Measurements from ENCODE around the gene SRSF5. TPM values are rescaled to one million over a fixed set of nuclear protein-coding genes. Genes with fewer than 3 reads are reported as not detected.

The SRSF5 gene
- total and polyA plus RNA-seq, 2 donors (not counting 3 experiments of a cell fraction or from before 2014, with no cell fraction given), result 192 to 253 TPM

DNA sequence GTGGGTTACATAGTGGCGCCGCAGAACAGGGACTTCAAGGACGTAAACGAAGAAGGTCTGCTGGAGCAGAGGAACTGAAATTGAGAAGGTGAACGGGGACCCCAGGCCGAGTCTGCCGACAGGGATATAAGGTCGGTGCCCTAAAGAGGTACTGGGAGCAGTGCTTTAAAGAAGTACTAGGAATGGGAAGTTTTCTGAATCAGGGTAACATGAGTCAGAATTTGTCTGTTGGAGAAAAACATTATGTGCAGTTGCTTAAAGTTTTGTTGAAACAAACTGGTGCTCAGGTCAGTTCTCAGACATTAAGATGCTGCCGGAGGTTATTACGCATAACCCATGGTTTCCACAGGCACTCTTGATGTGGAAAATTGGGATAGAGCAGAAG is 44.9 kb downstream of the SRSF5 start:
- no peak overlapping the region for H2AFZ ChIP-seq (ENCODE audit: low read depth, low read length)
- no peak overlapping the region for H3K27ac ChIP-seq (ENCODE audit: insufficient read depth, low read depth, low read length)
- no TSS peak for BruUV-seq (replicated peaks)
- peaks cover 0 to 12% of the 10 kb centered on the region in 2 experiments for H3K27me3 ChIP-seq (ENCODE audit: control insufficient read depth in 2 of 2, insufficient read depth in 2 of 2, low read length in 2 of 2)
- no peaks in the 10 kb centered on the region for H4K20me1 ChIP-seq (replicated peaks; ENCODE audit: control insufficient read depth, extremely low read depth, insufficient read depth, low read length)
- intact Hi-C loops (cut with micrococcal nuclease) (no loop called here), dilution Hi-C loops (cut with MboI; ENCODE audit: extremely low pct_ligation_motif_present, low sequenced_read_pairs) (no loop called here)
- H3K4me3 ChIP-seq (replicated peaks in 1 of 3; ENCODE audit: insufficient read depth in 1 of 3, low read depth in 1 of 3, low read length in 3 of 3), result no peak overlapping the region
- DNase-seq (ENCODE audit: low read depth, low spot score) (no peak), FAIRE-seq (no peak)
- no peaks in the 10 kb centered on the region for H3K9me1 ChIP-seq (replicated peaks; ENCODE audit: control insufficient read depth, extremely low read depth, insufficient read depth, low read length)
- no peak overlapping the region for H3K9ac ChIP-seq (replicated peaks; ENCODE audit: extremely low read depth, insufficient read depth, low read length)
- ChIA-PET CTCF (interaction anchor here (2.0 kb wide), 1 partner anchor 217 kb away, joined by 18 read pairs; no protein-coding TSS in a partner anchor), POLR2A (no interaction called here)
- H3K9me3 ChIP-seq (replicated peaks; ENCODE audit: control insufficient read depth, insufficient read depth, low read length), result no peaks in the 10 kb centered on the region
- no peaks in the 10 kb centered on the region for H3K36me3 ChIP-seq (ENCODE audit: control insufficient read depth in 2 of 2, extremely low read depth in 1 of 2, insufficient read depth in 2 of 2, low read length in 2 of 2)
- H3K4me2 ChIP-seq (ENCODE audit: insufficient read depth, low read length), result no peak overlapping the region
- TF ChIP-seq GATA2 (IDR thresholded peaks at IDR 0.05; ENCODE audit: insufficient read depth, insufficient read length, low read depth, low read length), result no peak
- TF ChIP-seq EZH2 (IDR thresholded peaks at IDR 0.05; ENCODE audit: borderline replicate concordance, low read depth, low read length, severe bottlenecking), result no peak
- no peak for TF ChIP-seq FOS (IDR thresholded peaks at IDR 0.05; ENCODE audit: borderline replicate concordance, insufficient read depth, low read length)
- TF ChIP-seq, protein P1, sequence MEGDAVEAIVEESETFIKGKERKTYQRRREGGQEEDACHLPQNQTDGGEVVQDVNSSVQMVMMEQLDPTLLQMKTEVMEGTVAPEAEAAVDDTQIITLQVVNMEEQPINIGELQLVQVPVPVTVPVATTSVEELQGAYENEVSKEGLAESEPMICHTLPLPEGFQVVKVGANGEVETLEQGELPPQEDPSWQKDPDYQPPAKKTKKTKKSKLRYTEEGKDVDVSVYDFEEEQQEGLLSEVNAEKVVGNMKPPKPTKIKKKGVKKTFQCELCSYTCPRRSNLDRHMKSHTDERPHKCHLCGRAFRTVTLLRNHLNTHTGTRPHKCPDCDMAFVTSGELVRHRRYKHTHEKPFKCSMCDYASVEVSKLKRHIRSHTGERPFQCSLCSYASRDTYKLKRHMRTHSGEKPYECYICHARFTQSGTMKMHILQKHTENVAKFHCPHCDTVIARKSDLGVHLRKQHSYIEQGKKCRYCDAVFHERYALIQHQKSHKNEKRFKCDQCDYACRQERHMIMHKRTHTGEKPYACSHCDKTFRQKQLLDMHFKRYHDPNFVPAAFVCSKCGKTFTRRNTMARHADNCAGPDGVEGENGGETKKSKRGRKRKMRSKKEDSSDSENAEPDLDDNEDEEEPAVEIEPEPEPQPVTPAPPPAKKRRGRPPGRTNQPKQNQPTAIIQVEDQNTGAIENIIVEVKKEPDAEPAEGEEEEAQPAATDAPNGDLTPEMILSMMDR (IDR thresholded peaks at IDR 0.05; ENCODE audit: extremely low read depth in 1 of 2, insufficient read depth in 1 of 2, low read depth in 1 of 2, low read length in 2 of 2), result no peak
- TF ChIP-seq JUN (IDR thresholded peaks at IDR 0.05; ENCODE audit: borderline replicate concordance, insufficient read depth, insufficient read length, low read depth), result no peak
- no peak for TF ChIP-seq POLR2A (IDR thresholded peaks at IDR 0.05; ENCODE audit: low read depth, low read length)
- TF ChIP-seq, protein P2, sequence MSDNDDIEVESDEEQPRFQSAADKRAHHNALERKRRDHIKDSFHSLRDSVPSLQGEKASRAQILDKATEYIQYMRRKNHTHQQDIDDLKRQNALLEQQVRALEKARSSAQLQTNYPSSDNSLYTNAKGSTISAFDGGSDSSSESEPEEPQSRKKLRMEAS (IDR thresholded peaks at IDR 0.05; ENCODE audit: insufficient read depth, insufficient read length), result no peak
- no peak for TF ChIP-seq POLR2AphosphoS5 (IDR thresholded peaks at IDR 0.05; ENCODE audit: insufficient read depth, low read depth, low read length)
- TF ChIP-seq MYC (IDR thresholded peaks at IDR 0.05; ENCODE audit: low read depth, low read length), result no peak
- no peaks in the 10 kb centered on the region for H3K79me2 ChIP-seq (ENCODE audit: control insufficient read depth, insufficient read depth, low read length)
- no peaks in the 10 kb centered on the region for H3K4me1 ChIP-seq (ENCODE audit: control insufficient read depth, extremely low read depth, insufficient read depth, low read length)

Measured in endothelial cell of umbilical vein (primary cell).